ENCODE measurements around the gene IL1A. TPM values are rescaled to one million over a fixed set of nuclear protein-coding genes. Genes with fewer than 3 reads are reported as not detected.
"Not testable (repeated sequence)": the region's sequence is repeated elsewhere in the genome, so short reads cannot be mapped to it uniquely, and the experiment has no call there.

Gene IL1A
- total RNA-seq: 1 to 10 TPM in 1 of 2 experiments, under 1 TPM in 1; 0.23 to 3.1 TPM

GRCh38 chr2:112784199-112785189, at the start of gene IL1A:
Gene IL1A (minus strand): TSS chr2:112784493. CDS start chr2:112783770, 723 bp downstream.
- ATAC-seq (no peak), DNase-seq (no peak)
- Mint-ChIP-seq H3K27me3 (peaks cover 3% of the 10 kb centered on the region), H3K4me1 (peaks cover 18% of the 10 kb centered on the region), H3K27ac (no peak within 1 kb of the TSS), H3K36me3 (peaks cover 4% of the 10 kb centered on the region), H3K9me3 (ENCODE audit: low read depth) (no peaks in the 10 kb centered on the region), H3K4me3 (no peak within 1 kb of the TSS)
- CTCF ChIA-PET: interaction anchor here (0.9 to 1.4 kb wide), 4 partner anchors 11 to 157 kb away, joined by 3 to 6 read pairs (median 3); no protein-coding TSS in a partner anchor

GRCh38 chr2:112833976-112834375, 49.7 kb upstream of the IL1A start:
- no peaks in the 10 kb centered on the region for H3K9me3 Mint-ChIP-seq (ENCODE audit: low read depth)
- peaks cover 2% of the 10 kb centered on the region for H3K36me3 Mint-ChIP-seq
- peaks cover 32% of the 10 kb centered on the region for H3K27me3 Mint-ChIP-seq
- peaks cover 6% of the 10 kb centered on the region for H3K4me1 Mint-ChIP-seq
- DNase-seq (no peak), ATAC-seq (no peak)
- H3K4me3 Mint-ChIP-seq: no peak overlapping the region
- H3K27ac Mint-ChIP-seq: no peak overlapping the region
- CTCF ChIA-PET: interaction anchor here (0.6 to 1.2 kb wide), 2 partner anchors 51 to 146 kb away, joined by 3 to 5 read pairs; no protein-coding TSS in a partner anchor

GRCh38 chr2:112833639-112833931, 49.3 kb upstream of the IL1A start:
- ATAC-seq; CTCF ChIA-PET; DNase-seq; H3K36me3 Mint-ChIP-seq; H3K4me3 Mint-ChIP-seq; H3K27ac Mint-ChIP-seq; H3K4me1 Mint-ChIP-seq; H3K9me3 Mint-ChIP-seq (ENCODE audit: low read depth): not testable (repeated sequence)
- peaks cover 29% of the 10 kb centered on the region for H3K27me3 Mint-ChIP-seq

GRCh38 chr2:112832841-112833638, 48.7 kb upstream of the IL1A start:
- Mint-ChIP-seq H3K4me3 (no peak overlapping the region), H3K27me3 (peaks cover 30% of the 10 kb centered on the region), H3K9me3 (ENCODE audit: low read depth) (no peaks in the 10 kb centered on the region), H3K4me1 (peaks cover 7% of the 10 kb centered on the region), H3K36me3 (peaks cover 2% of the 10 kb centered on the region), H3K27ac (no peak overlapping the region)
- CTCF ChIA-PET: no interaction called here
- no peak for DNase-seq
- ATAC-seq: no peak

- CTCF ChIA-PET: no interaction called here
- Mint-ChIP-seq H3K4me3 (no peak overlapping the region), H3K27me3 (peaks cover 25% of the 10 kb centered on the region), H3K9me3 (ENCODE audit: low read depth) (no peaks in the 10 kb centered on the region), H3K27ac (no peak overlapping the region), H3K4me1 (peaks cover 7% of the 10 kb centered on the region), H3K36me3 (peaks cover 2% of the 10 kb centered on the region)
- DNase-seq: no peak
- ATAC-seq: no peak
Observed at GRCh38 chr2:112831946-112832840, 47.9 kb upstream of the IL1A start.

- peaks cover 22% of the 10 kb centered on the region for H3K27me3 Mint-ChIP-seq
- H3K27ac Mint-ChIP-seq: no peak overlapping the region
- peaks cover 9% of the 10 kb centered on the region for H3K4me1 Mint-ChIP-seq
- DNase-seq (no peak), ATAC-seq (no peak)
- H3K36me3 Mint-ChIP-seq: peaks cover 2% of the 10 kb centered on the region
- H3K4me3 Mint-ChIP-seq: no peak overlapping the region
- CTCF ChIA-PET: no interaction called here
- no peaks in the 10 kb centered on the region for H3K9me3 Mint-ChIP-seq (ENCODE audit: low read depth)
Observed at GRCh38 chr2:112831513-112831845, 47.2 kb upstream of the IL1A start.

- ATAC-seq: no peak
- H3K27ac Mint-ChIP-seq: no peak overlapping the region
- CTCF ChIA-PET: no interaction called here
- H3K9me3 Mint-ChIP-seq (ENCODE audit: low read depth): no peaks in the 10 kb centered on the region
- H3K4me3 Mint-ChIP-seq: no peak overlapping the region
- DNase-seq: no peak
- H3K4me1 Mint-ChIP-seq: peaks cover 9% of the 10 kb centered on the region
- peaks cover 3% of the 10 kb centered on the region for H3K36me3 Mint-ChIP-seq
- peaks cover 17% of the 10 kb centered on the region for H3K27me3 Mint-ChIP-seq
Observed at GRCh38 chr2:112830682-112831512, 46.6 kb upstream of the IL1A start.

GRCh38 chr2:112829961-112830681, 45.8 kb upstream of the IL1A start:
- DNase-seq (no peak), ATAC-seq (no peak)
- Mint-ChIP-seq H3K4me1 (peaks cover 11% of the 10 kb centered on the region), H3K4me3 (no peak overlapping the region), H3K27ac (no peak overlapping the region), H3K36me3 (peaks cover 5% of the 10 kb centered on the region), H3K27me3 (peaks cover 17% of the 10 kb centered on the region), H3K9me3 (ENCODE audit: low read depth) (no peaks in the 10 kb centered on the region)
- CTCF ChIA-PET: no interaction called here

- H3K4me3 Mint-ChIP-seq: no peak overlapping the region
Observed at GRCh38 chr2:112829101-112829960, 45.0 kb upstream of the IL1A start.

GRCh38 chr2:112828251-112828691, 44.0 kb upstream of the IL1A start:
- Mint-ChIP-seq H3K4me1 (peaks cover 23% of the 10 kb centered on the region), H3K27me3 (peaks cover 17% of the 10 kb centered on the region), H3K27ac (no peak overlapping the region), H3K36me3 (peaks cover 5% of the 10 kb centered on the region), H3K4me3 (no peak overlapping the region), H3K9me3 (ENCODE audit: low read depth) (no peaks in the 10 kb centered on the region)
- CTCF ChIA-PET: no interaction called here
- no peak for DNase-seq
- ATAC-seq: no peak

More at GRCh38 chr2:112829101-112829960, 45.0 kb upstream of the IL1A start:
- DNase-seq (no peak), ATAC-seq (no peak)
- H3K27me3 Mint-ChIP-seq: peaks cover 17% of the 10 kb centered on the region
- CTCF ChIA-PET: interaction anchor here (0.6 kb wide), 1 partner anchor 617 kb away, joined by 4 read pairs; no protein-coding TSS in a partner anchor
- no peaks in the 10 kb centered on the region for H3K9me3 Mint-ChIP-seq (ENCODE audit: low read depth)
- peaks cover 5% of the 10 kb centered on the region for H3K36me3 Mint-ChIP-seq
- H3K27ac Mint-ChIP-seq: no peak overlapping the region
- H3K4me1 Mint-ChIP-seq: peaks cover 16% of the 10 kb centered on the region

GRCh38 chr2:112827604-112828185, 43.4 kb upstream of the IL1A start:
- Mint-ChIP-seq H3K4me1 (peaks cover 26% of the 10 kb centered on the region), H3K9me3 (ENCODE audit: low read depth) (no peaks in the 10 kb centered on the region), H3K4me3 (no peak overlapping the region), H3K27ac (no peak overlapping the region), H3K27me3 (peaks cover 17% of the 10 kb centered on the region), H3K36me3 (peaks cover 5% of the 10 kb centered on the region)
- ATAC-seq: no peak
- CTCF ChIA-PET: interaction anchor here (1.9 kb wide), 1 partner anchor 114 kb away, joined by 5 read pairs; no protein-coding TSS in a partner anchor
- DNase-seq: no peak

Data from activated CD8-positive, alpha-beta memory T cell treated with anti-CD3 and anti-CD28 coated beads, Interleukin-2, amount 10 ng/mL, durations not matched to agents 7 days and 5 days (primary cell).